ENCODE results near the gene SLC2A9. TPM values are rescaled to one million over a fixed set of nuclear protein-coding genes. Genes with fewer than 3 reads are reported as not detected.

Gene SLC2A9
- total and polyA plus RNA-seq, 4 donors = 2.1 to 16.5 (median 9.5) TPM

DNA sequence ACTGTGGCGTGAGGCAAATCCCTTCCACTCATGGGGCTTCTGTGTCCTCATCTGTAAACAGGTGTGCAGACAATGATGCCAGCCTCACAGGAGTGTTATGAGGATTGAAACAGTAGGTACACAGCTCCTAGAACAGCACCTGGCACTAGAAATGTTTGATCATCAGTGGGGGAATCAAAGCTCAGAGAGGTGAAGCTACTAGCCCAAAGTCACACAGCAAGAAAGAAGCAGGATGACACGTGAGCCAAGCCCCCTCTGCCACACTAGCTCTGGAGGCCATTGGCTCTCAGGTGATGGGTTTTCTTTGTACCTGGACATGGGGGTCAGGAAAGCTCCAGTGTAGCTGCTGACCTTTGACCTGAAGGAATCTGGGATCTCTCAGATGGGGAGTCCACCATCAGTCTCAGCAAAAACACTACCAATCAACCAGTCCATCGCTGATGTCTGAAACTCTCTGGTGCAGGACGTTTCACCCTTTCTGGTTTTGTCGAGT lies 13.4 kb upstream of the SLC2A9 start:
- ATAC-seq (ENCODE audit: low FRiP score) (no peak), DNase-seq (no peak)
- H3K36me3 ChIP-seq (ENCODE audit: control insufficient read depth in 1 of 2, insufficient read depth in 2 of 2, low read length in 1 of 2) = no peaks in the 10 kb centered on the region
- intact Hi-C loops (cut with DNase I) = no loop called here
- H3K4me3 ChIP-seq (ENCODE audit: low read length in 2 of 2) = no peak overlapping the region
- no peaks in the 10 kb centered on the region for H3K9me3 ChIP-seq (ENCODE audit: control insufficient read depth, low read length)
- no peak overlapping the region for H3K27ac ChIP-seq (ENCODE audit: low read depth in 1 of 2, low read length in 2 of 2)
- 87 to 89% methylated on average over 5 of the region's 5 CpGs for WGBS, 2 donors
- no peaks in the 10 kb centered on the region for H3K27me3 ChIP-seq (ENCODE audit: control insufficient read depth in 1 of 2, insufficient read depth in 2 of 2, low read length in 1 of 2)
- no peaks in the 10 kb centered on the region for H3K4me1 ChIP-seq (ENCODE audit: control insufficient read depth in 1 of 2, insufficient read depth in 2 of 2, low read length in 2 of 2)

DNA sequence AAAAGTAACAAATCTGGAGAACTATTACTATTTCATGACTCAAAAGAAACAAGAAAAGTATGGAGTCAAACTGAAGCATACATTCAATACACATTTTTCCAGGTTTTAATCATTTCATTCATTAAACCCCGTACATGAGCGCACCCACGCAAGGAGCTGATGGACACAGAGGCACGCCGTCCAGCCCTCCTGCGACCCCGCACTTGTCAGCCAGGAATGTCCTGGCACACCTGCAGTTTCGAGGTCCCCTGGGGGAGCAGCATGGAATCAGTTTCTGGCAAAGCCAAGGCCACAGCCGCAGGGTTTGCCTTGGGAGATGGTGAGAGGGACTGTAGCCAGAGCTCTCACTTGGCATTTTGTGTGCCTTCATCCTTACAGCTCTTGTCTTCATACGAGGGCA lies 12.8 kb upstream of the SLC2A9 start:
- no peaks in the 10 kb centered on the region for H3K4me1 ChIP-seq (ENCODE audit: control insufficient read depth in 1 of 2, insufficient read depth in 2 of 2, low read length in 2 of 2)
- no peaks in the 10 kb centered on the region for H3K36me3 ChIP-seq (ENCODE audit: control insufficient read depth in 1 of 2, insufficient read depth in 2 of 2, low read length in 1 of 2)
- no peaks in the 10 kb centered on the region for H3K9me3 ChIP-seq (ENCODE audit: control insufficient read depth, low read length)
- no peak overlapping the region for H3K4me3 ChIP-seq (ENCODE audit: low read length in 2 of 2)
- 27% methylated on average over 10 of the region's 10 CpGs for WGBS, 2 donors
- H3K27me3 ChIP-seq (ENCODE audit: control insufficient read depth in 1 of 2, insufficient read depth in 2 of 2, low read length in 1 of 2) = no peaks in the 10 kb centered on the region
- no peak for ATAC-seq (ENCODE audit: low FRiP score)
- no peak overlapping the region for H3K27ac ChIP-seq (ENCODE audit: low read depth in 1 of 2, low read length in 2 of 2)
- no peak for DNase-seq
- intact Hi-C loops (cut with DNase I) = no loop called here

- Histone ChIP-seq H3K27ac (ENCODE audit: low read depth in 1 of 2, low read length in 2 of 2) (no peak overlapping the region), H3K27me3 (ENCODE audit: control insufficient read depth in 1 of 2, insufficient read depth in 2 of 2, low read length in 1 of 2) (no peaks in the 10 kb centered on the region), H3K36me3 (ENCODE audit: control insufficient read depth in 1 of 2, insufficient read depth in 2 of 2, low read length in 1 of 2) (no peaks in the 10 kb centered on the region), H3K4me1 (ENCODE audit: control insufficient read depth in 1 of 2, insufficient read depth in 2 of 2, low read length in 2 of 2) (no peaks in the 10 kb centered on the region), H3K4me3 (ENCODE audit: low read length in 2 of 2) (no peak overlapping the region), H3K9me3 (ENCODE audit: control insufficient read depth, low read length) (no peaks in the 10 kb centered on the region)
- 74 to 77% methylated on average over 18 of the region's 18 CpGs for WGBS, 2 donors
- intact Hi-C loops (cut with DNase I) = no loop called here
- ATAC-seq (ENCODE audit: low FRiP score) (peak; percentile 86), DNase-seq (no peak)
These were observed 12.0 kb upstream of the SLC2A9 start for GRCh38 chr4:10033191-10033881.

GRCh38 chr4:10032625-10033024 lies 11.3 kb upstream of the SLC2A9 start:
- Histone ChIP-seq H3K36me3 (ENCODE audit: control insufficient read depth in 1 of 2, insufficient read depth in 2 of 2, low read length in 1 of 2) (no peaks in the 10 kb centered on the region), H3K27ac (ENCODE audit: low read depth in 1 of 2, low read length in 2 of 2) (no peak overlapping the region), H3K27me3 (ENCODE audit: control insufficient read depth in 1 of 2, insufficient read depth in 2 of 2, low read length in 1 of 2) (no peaks in the 10 kb centered on the region), H3K4me3 (ENCODE audit: low read length in 2 of 2) (no peak overlapping the region), H3K9me3 (ENCODE audit: control insufficient read depth, low read length) (no peaks in the 10 kb centered on the region), H3K4me1 (ENCODE audit: control insufficient read depth in 1 of 2, insufficient read depth in 2 of 2, low read length in 2 of 2) (no peaks in the 10 kb centered on the region)
- 63 to 66% methylated on average over 6 of the region's 6 CpGs for WGBS, 2 donors
- ATAC-seq (ENCODE audit: low FRiP score) (peak; percentile 49), DNase-seq (no peak)
- intact Hi-C loops (cut with DNase I) = no loop called here

GRCh38 chr4:10031668-10032590 lies 10.6 kb upstream of the SLC2A9 start:
- DNase-seq (no peak), ATAC-seq (ENCODE audit: low FRiP score) (no peak)

DNA sequence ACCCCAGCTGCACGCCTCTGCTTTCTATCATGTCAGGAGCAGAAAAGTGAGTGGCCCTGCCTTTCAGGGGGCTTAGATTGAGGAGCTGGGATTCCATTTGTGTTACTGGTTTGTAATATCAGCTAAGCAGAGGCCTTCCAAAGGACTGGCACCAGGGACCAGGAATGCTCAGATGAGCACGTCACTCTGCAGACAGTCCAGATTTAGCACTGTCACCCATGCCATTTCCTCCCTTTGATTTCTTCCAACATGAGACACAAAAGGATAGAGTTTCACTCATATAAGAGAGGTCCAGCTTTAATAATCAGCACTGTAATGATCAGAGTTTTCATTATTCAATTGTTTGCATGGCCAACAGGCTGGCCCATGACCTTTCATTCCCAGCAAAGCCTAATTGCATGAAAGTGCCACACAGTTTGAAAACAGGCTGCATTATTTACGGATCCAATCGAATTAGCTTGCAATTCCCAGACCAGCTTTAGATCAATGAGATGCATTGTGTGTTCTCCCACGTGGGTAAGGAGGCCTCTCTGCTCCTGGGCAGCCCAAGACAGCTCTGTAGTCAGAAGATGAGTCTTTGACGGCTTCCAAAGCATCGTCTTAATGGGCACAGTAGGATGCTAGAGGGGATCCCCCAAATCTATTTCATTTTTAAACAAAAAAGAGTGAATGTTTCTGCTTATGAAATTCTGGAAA lies 9.8 kb upstream of the SLC2A9 start:
- no peak overlapping the region for H3K4me3 ChIP-seq (ENCODE audit: low read length in 2 of 2)
- H3K4me1 ChIP-seq (ENCODE audit: control insufficient read depth in 1 of 2, insufficient read depth in 2 of 2, low read length in 2 of 2) = no peaks in the 10 kb centered on the region
- intact Hi-C loops (cut with DNase I) = no loop called here
- no peak overlapping the region for H3K27ac ChIP-seq (ENCODE audit: low read depth in 1 of 2, low read length in 2 of 2)
- no peaks in the 10 kb centered on the region for H3K27me3 ChIP-seq (ENCODE audit: control insufficient read depth in 1 of 2, insufficient read depth in 2 of 2, low read length in 1 of 2)
- no peaks in the 10 kb centered on the region for H3K9me3 ChIP-seq (ENCODE audit: control insufficient read depth, low read length)
- DNase-seq (no peak), ATAC-seq (ENCODE audit: low FRiP score) (no peak)
- WGBS, 2 donors = 81 to 83% methylated on average over 7 of the region's 7 CpGs
- no peaks in the 10 kb centered on the region for H3K36me3 ChIP-seq (ENCODE audit: control insufficient read depth in 1 of 2, insufficient read depth in 2 of 2, low read length in 1 of 2)

More at GRCh38 chr4:10031668-10032590, 10.6 kb upstream of the SLC2A9 start:
- Histone ChIP-seq H3K4me3 (ENCODE audit: low read length in 2 of 2) (no peak overlapping the region), H3K27me3 (ENCODE audit: control insufficient read depth in 1 of 2, insufficient read depth in 2 of 2, low read length in 1 of 2) (no peaks in the 10 kb centered on the region), H3K9me3 (ENCODE audit: control insufficient read depth, low read length) (no peaks in the 10 kb centered on the region), H3K27ac (ENCODE audit: low read depth in 1 of 2, low read length in 2 of 2) (no peak overlapping the region), H3K4me1 (ENCODE audit: control insufficient read depth in 1 of 2, insufficient read depth in 2 of 2, low read length in 2 of 2) (no peaks in the 10 kb centered on the region), H3K36me3 (ENCODE audit: control insufficient read depth in 1 of 2, insufficient read depth in 2 of 2, low read length in 1 of 2) (no peaks in the 10 kb centered on the region)
- intact Hi-C loops (cut with DNase I) = no loop called here
- WGBS, 2 donors = 82 to 85% methylated on average over 10 of the region's 10 CpGs

GRCh38 chr4:10029403-10029802 lies 8.1 kb upstream of the SLC2A9 start:
- DNase-seq (peak in 1 of 2 donors; percentile 23), ATAC-seq (ENCODE audit: low FRiP score) (no peak)
- H3K36me3 ChIP-seq (ENCODE audit: control insufficient read depth in 1 of 2, insufficient read depth in 2 of 2, low read length in 1 of 2) = no peaks in the 10 kb centered on the region
- H3K27ac ChIP-seq (ENCODE audit: low read depth in 1 of 2, low read length in 2 of 2) = no peak overlapping the region
- intact Hi-C loops (cut with DNase I) = loop anchor here in 1 of 2 donors (10.0 kb wide), 1 partner anchor 335 kb away; no protein-coding TSS in a partner anchor
- H3K4me3 ChIP-seq (ENCODE audit: low read length in 2 of 2) = no peak overlapping the region
- no peaks in the 10 kb centered on the region for H3K9me3 ChIP-seq (ENCODE audit: control insufficient read depth, low read length)
- no peaks in the 10 kb centered on the region for H3K27me3 ChIP-seq (ENCODE audit: control insufficient read depth in 1 of 2, insufficient read depth in 2 of 2, low read length in 1 of 2)
- 95 to 96% methylated on average over 4 of the region's 4 CpGs for WGBS, 2 donors
- H3K4me1 ChIP-seq (ENCODE audit: control insufficient read depth in 1 of 2, insufficient read depth in 2 of 2, low read length in 2 of 2) = no peaks in the 10 kb centered on the region

DNA sequence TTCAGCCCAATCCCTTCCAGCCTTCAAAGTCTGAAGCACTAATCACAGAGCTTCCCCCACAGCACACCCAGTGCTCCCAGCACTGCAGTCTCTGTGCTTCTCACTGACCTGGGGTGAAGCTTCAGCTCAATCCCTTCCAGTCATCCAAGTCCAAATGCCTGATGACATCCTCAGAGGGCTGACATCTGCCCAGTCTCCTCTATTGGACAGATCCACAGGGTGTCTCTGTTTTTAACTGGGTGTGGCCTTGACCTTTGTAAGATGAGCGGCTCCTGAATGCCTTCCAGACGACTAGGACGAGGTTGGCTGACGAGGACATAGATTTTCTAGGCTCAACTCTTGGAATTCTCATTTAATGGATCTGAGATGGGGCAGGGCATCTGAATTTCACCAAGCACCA lies 7.6 kb upstream of the SLC2A9 start:
- ATAC-seq (ENCODE audit: low FRiP score) = no peak
- intact Hi-C loops (cut with DNase I) = loop anchor here in 1 of 2 donors (10.0 kb wide), 1 partner anchor 334 kb away; no protein-coding TSS in a partner anchor
- Histone ChIP-seq H3K27me3 (ENCODE audit: control insufficient read depth in 1 of 2, insufficient read depth in 2 of 2, low read length in 1 of 2) (no peaks in the 10 kb centered on the region), H3K4me1 (ENCODE audit: control insufficient read depth in 1 of 2, insufficient read depth in 2 of 2, low read length in 2 of 2) (no peaks in the 10 kb centered on the region), H3K4me3 (ENCODE audit: low read length in 2 of 2) (no peak overlapping the region), H3K36me3 (ENCODE audit: control insufficient read depth in 1 of 2, insufficient read depth in 2 of 2, low read length in 1 of 2) (no peaks in the 10 kb centered on the region), H3K9me3 (ENCODE audit: control insufficient read depth, low read length) (no peaks in the 10 kb centered on the region), H3K27ac (ENCODE audit: low read depth in 1 of 2, low read length in 2 of 2) (no peak overlapping the region)
- WGBS, 2 donors = 81 to 82% methylated on average over 4 of the region's 4 CpGs
- peak in 1 of 2 donors; percentile 40 for DNase-seq
